Fibroblast of gingiva (primary cell): ENCODE measurements around the gene GRIA4.
"Not testable (repeated sequence)": the region's sequence is repeated elsewhere in the genome, so short reads cannot be mapped to it uniquely, and the experiment has no call there.

Source experiments
- DNase-seq: peaks from one replicate; pipeline ENCODE4 v3.0.0-alpha.2; 2011; ENCODE audit warnings: low read depth

The GRIA4 gene

DNA sequence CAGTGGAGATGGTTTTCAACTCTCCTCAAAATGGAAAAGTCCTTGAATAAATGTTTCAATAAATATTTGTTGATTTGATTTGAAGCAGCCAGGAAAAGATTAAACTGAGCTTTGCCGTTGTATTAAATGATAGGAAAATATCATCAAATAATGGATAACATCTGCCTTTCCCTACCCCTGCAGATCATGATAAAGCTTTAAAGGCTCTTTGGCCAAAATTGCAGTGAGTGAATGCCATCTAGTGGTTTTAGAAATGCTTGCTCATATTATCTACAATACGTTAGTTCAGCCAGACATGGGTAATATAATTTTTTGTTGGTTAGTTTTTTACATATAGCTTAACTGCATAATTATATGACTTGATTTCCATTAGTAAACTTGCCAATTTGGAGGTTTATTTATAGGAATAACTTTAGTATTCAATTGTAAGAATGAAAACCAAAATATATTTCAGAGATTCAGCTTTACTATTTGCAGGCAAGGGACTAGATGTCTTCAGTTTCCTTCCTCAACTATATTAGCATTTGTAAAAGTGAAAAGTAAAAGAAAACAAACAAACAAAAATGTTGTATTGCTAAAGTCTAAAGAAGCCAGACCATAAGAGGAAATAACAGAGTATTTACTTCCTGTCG, 253.0 kb downstream of the GRIA4 start:
- peak; percentile 42 for DNase-seq

DNA sequence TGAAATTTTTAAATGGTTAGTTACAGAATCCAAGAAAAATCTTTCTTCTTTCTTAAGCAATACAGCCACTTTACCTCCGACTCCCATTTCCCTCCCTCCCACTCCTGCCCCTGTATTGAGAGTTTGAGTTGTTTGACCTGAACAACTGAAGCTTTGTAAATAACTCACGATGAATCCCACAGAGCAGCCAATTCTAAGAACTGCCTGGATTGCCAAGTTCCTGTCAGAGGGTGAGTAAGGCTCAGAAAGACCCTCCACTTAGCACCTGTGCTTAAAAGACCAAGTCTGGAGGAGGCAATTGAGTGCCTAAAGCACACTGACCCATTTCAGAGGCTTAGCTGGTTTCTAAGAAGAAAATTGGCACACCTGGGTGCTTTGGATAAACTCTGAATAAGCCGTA, 253.7 kb downstream of the GRIA4 start:
- DNase-seq, result no peak

DNA sequence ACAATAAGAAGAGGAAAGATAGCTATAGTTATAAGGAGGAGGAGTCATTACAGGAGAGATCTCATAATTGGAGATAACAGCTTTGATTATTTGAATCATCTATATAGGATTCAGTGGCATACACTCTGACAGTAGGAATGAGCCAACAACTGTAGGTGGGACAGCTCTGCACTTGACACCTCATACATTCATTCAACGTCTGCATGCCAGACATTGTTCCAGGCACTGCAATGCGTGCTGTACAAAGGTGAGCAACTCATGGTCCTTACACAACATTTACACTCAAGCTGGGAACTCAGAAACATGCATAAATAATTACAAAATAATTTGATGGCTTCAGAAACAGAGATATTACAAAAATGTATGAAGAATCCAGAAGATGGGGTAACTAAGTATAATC, 257.9 kb downstream of the GRIA4 start:
- DNase-seq, result no peak

DNA sequence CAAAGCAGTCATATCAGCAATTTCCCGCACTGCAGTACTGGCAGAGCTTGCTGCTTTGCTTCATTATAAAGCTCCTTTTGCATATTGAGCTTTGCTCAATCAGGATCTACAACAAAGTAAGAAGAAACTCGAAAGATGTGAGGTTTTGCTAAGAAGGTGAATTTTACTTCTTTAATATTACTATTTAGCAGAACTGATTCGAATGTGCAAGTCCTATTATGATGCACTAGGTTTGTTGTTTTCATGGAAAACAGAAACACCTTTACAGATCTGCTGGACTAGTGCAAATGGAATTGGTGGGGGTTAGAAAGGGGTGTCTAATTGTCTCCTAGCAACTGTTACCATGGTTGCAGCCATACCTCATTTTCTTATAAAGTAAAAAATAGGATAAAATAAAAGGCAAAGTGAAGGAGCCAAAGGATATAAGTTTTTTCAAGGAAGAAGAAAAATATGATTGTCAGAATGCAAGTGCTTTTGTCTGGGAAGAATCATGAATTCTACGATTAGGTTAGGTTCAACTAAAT, 259.0 kb downstream of the GRIA4 start:
- DNase-seq, result no peak

DNA sequence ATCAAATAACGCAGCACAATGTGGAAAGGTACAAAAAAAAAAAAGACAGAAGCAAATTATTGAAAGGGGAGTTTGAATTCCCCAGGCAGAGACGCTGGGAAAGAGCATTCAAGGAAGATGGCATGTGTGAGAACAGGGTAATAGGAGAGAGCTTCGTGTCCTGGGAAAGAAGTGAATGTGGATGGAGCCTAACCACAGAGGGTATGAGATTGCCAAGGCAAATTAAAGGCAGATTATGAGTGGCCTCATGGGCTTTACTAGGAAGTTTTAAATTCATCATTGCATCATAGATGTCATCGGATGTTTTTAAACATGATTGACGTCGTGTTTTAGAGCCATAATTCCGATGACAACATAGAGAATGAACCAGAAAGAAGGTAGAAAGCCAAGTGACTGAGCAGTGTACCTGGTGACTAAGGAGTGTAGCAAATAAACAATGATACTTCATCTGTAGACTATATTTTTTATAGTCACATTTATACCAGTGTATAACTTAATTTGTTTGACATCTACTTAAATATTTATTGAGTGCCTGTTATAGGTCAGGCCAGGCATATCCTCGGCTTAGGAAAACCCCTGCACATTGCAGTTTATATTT, 260.7 kb downstream of the GRIA4 start:
- peak; percentile 9 for DNase-seq

DNA sequence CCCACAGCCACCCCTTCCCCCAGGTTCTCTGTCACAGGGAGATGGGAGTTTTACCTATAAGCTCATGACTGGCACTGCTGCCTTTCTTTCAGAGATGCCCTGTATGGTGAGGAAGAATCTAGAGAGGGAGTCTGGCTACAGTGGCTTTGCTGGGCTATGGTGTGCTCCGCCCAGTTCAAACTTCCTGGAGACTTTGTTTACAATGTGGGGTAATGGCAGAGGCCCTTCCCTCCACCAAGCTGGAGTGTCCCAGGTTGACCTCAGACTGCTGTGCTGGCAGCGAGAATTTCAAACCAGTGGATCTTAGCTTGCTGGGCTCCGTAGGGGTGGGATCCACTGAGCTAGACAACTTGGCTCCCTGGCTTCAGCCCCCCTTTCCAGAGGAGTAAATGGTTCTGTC, 268.6 kb downstream of the GRIA4 start:
- no peak for DNase-seq

DNA sequence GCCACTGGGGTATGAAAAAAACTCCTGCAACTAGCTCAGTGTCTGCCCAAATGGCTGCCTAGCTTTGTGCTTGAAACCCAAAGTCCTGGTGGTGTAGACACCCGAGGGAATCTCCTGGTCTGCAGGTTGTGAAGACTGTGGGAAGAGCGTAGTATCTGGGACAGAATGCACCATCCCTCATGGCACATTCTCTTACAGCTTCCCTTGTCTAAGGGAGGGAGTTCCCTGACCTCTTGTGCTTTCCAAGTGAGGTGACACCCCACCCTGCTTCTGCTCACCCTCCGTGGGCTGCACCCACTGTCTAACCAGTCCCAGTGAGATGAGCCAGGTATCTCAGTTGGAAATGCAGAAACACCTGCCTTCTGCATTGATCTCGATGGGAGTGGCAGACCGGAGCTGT, 269.1 kb downstream of the GRIA4 start:
- DNase-seq, result not testable (repeated sequence)

DNA sequence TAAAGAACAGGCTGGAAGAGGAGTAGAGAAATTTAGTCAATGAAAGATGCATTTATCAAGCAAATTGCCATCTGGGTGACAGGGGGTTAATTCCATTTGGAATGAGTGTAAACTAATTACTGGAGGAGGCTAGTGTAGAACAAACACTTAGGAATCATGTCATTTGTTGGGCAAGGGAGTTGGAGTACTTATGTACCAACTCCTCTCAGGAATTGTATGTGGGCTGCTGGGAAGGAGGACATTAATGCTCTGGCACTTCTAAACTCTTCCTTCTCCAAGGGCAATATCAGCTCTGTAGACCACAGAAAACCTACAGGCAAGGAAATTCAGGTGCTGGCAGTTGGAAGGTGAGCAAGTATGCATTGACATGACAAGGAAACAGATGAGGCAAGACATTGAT, 271.2 kb downstream of the GRIA4 start:
- no peak for DNase-seq

DNA sequence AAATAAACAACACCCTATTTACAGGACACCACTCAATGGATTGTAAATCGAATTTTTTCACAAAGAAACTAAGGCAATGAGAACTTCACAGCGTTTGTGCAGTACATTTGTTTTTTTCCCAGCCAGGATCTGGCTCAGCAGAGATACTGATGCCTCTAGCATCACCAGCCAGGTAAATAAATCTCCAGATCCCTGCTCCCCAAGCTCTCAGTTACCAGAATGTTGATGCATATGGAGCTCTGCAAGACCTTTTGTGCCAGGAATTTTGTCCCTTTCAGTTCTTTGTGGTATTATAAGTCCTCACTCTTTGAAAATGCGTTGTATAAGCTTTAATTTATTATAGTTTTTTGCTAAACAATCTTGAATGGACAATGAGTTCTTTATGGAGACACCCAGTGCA, 274.6 kb downstream of the GRIA4 start:
- DNase-seq, result no peak

DNA sequence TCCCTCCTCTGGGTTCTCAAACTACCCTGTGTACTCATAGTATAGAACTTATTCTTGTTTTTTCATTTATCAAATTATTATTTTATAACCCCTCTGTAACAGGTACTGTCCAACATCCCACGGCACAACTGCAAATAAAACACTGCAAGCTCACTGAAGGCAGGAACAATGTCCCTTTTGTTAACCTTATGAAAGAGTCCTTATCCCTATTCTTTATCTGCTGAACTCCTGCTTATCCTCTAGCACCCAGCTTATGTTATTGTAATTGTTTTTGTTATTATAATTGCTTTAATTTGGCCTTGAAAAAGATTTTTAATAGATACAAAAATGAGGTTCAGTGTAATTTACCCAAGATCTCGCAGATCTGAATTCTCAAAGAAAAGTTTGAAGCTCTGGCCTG, 281.8 kb downstream of the GRIA4 start:
- no peak for DNase-seq

DNA sequence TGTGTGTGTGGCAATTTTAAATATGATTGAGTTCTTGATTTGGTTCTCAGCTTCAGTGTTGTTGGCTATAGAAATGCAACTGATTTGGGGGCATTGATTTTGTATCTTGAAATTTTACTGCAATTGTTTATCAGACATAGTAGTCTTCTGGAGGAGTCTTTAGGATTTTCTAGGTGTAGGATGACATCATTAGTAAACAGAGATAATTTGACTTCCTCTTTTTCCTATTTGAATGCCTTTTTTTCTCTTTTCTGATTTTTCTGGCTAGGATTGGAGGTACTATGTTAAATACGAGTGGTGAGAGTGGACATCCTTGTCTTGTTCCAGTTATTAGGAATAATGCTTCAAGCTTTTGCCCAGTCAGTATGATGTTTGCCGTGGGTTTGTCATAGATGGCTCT, 287.3 kb downstream of the GRIA4 start:
- DNase-seq, result no peak

DNA sequence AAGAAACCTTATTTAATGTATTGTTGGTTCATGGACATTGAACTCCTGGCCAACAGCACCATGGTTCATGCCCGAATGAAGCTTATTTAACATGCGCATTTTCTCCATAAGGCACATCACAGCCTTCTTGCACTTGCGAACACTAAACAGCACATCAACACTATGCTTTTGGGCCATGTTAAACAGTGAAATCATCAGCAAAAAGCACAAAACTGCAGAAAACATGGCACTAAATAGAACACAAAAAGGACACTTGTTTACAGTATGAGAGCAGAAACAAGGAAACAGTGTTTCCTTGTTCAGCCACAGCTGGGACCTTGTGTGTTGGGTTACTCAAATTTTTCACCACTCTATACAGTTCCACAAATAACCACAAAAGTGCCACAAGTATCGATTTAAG, 289.9 kb downstream of the GRIA4 start:
- no peak for DNase-seq

DNA sequence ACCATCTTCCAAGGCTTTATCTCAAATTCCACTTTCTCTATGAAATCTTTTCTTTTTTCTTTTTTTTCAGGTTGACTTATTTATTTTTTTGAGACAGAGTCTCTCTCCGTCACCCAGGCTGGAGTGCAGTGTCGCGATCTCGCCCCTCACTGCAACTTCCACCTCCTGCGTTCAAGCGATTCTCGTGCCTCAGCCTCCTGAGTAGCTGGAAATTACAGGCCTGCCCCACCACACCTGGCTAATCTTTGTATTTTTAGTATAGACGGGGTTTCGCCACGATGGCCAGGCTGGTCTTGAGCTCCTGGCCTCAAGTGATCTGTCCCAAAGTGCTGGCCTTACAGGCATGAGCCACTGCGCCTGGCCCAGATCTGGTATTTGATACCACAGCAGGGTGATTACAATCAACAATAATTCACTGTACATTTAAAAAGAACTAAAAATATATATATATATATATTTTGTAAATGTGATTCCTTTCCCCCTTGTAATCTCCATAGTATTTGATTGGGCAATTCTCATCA, 290.7 kb downstream of the GRIA4 start:
- DNase-seq, result no peak

DNA sequence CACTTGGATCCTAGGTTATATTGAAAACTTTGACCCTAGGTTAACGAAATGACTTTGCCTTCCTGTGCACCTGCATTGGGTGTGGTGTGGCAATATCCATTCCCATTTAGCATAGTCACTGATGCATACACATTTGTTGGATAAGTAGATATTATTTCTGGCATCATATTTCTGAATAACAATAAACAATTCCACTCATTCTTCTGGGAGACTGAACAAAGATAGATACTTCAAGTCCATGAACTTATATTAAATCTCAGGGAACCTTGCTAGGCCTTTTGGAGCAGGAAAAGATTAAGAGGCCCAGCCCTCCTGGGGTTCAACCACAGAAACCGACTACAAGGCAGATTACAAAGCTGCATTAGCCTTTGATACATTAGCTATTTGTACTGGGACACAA, 293.2 kb downstream of the GRIA4 start:
- DNase-seq, result no peak

DNA sequence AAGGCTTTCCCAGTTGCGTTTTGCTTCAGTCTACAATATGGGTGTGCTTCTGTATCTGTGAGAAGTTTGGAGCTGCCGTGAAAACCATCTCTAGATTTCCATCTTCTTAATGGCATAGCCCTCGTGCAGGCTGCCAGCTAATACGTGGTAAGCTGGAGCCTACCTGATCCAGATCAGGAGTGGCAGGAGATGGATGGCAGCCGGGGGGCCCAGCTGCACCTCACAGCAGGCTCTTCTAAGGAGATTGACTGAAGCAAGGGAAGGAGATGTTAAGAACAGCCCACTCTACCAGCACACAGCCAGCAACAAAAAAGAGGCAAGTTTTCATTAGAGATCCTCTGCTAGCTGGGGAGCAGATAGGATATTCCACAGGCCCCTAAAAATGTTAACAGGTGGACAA, 296.6 kb downstream of the GRIA4 start:
- no peak for DNase-seq

DNA sequence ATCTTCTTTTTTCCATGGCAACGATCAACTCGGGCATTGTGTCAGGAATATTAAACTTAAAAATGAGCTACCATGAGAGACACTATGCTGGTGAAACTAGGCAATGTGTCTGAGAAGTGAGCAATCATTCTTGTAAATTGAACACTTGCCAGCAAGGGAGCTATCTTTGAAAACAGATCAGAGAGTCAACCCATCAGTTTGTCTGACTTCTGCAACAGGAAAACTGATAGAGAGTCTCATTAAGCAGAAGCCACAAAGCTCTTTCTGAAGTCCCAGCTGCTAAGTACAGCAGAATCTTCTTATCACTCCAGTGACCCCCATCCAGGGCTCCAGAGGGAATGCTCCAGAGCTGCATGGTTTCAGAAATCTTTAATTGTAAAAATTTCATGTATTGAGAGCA, 297.4 kb downstream of the GRIA4 start:
- no peak for DNase-seq

DNA sequence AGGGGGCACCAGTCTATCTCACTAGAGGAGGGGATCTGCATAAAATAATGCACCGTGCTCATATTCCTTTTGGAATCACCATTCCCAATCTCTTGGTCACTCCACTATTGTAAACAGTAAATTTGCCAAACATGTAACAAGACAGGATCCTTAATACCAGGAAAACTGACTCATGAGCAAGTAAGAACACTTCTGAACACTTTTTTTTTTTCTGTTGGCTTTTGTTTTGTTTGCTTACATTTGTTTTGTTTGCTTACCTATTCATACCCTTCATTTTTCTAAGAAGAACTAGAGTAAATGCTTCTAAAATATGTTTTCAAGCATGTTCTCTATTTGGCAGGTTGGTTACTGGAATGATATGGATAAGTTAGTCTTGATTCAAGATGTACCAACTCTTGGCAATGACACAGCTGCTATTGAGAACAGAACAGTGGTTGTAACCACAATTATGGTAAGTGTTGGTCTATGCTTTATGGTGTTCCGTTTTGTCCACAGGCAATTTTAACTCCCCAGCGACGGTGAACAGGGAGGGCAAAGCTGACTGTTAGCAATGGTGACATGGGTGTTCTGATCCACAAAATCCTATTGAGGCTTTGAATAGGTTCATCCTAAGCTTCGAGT, 300.3 kb downstream of the GRIA4 start:
- DNase-seq, result peak; percentile 42

DNA sequence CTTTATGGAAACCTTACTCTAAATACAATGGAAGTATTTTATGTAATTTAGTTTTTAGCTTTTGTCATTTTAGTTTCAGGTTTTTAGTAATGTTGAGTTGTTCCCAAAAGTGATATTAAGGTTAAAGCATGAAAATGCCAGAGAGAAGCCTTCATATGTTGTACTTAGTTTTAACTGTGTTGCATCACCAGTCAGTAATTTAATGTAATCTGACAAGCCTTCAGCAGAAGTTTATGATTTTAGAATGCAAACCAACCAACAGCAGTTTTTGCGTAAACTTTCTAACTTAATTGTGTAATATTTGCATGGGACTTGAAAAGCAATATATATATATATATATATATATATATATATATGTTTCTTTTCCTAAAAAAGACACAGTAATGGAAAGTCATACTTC, 301.6 kb downstream of the GRIA4 start:
- DNase-seq, result no peak

DNA sequence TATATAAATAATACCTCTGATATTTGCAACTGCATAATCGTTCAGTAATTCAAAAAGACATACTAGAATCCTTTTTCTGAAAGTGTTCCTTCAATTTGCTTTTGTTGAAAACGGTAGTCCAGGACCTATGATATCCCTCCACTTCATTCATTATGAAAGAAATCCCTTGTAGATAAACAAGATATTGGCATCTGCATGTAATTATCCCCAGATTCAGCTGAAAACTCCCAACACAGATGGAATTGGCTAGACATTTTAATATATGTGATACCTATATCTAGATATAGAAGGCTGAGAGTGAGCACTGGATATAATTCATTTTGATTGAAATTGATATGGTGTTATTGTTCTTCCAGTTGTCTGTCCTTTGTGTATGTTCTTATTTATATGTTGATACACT, 302.8 kb downstream of the GRIA4 start:
- DNase-seq, result no peak

DNA sequence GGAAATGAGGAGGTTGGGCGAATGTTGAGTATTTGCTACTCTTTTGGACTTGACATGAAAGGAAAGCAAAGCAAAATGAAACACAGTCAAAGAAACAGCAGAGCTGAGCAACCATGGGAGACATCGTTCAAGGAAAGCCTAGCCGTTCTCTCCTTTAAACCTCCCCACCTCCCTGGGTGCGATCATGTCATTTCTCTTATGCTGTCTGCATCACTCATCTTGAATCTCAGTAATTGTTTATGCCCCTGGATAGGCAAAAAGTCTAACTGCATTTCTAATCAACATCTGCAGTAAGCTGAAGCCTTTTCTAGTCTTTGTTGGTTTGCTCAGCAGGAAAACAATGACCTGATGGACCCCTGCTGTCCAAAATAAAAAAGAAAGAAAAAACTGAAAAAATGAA, 305.1 kb downstream of the GRIA4 start:
- DNase-seq, result no peak

DNA sequence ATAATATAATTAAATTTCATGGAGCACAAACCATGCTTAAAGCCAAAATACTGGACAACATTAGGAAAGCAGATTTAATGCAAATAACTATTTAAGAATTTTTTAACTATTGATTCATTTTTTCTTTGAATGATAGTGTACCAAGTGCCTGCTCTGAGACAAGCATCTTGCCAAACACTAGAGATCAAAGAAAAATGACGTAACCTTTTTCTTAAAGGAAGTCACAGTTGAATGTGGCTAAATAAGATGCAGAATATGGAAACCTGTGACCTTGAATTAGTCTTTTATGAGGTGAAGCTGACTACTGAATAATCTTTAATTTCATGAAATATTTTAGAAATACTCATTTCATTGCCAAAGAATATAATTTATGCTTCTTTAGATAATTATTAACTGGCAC, 308.2 kb downstream of the GRIA4 start:
- DNase-seq, result no peak

DNA sequence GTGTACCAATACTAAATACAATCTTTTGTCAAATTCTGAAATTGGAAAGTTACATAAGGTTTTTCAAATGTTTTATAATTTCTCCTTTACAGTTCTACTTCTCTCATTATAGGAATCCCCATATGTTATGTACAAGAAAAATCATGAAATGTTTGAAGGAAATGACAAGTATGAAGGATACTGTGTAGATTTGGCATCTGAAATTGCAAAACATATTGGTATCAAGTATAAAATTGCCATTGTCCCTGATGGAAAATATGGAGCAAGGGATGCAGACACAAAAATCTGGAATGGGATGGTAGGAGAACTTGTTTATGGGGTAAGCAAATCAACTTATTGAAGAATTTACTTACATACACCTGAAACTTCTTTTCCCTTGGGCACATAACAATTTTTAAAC, 308.7 kb downstream of the GRIA4 start:
- DNase-seq, result no peak

DNA sequence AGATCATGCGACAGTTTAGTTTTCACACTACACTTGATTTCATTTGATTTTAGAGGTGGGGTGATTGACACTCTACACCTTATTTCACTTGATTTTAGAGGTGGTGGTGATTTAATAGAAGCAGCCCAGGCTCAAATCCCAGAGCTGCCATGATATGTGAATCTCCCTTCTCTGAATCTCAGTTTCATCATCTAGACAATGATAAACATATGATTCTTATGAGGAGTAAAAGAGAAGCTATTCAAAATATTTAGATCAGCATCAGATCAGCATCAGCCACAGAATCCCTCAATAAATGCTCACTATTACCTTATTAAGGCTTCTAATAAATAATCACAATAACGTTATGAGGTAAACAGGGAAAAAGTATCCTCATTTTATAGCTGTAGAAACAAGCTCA, 313.4 kb downstream of the GRIA4 start:
- no peak for DNase-seq

DNA sequence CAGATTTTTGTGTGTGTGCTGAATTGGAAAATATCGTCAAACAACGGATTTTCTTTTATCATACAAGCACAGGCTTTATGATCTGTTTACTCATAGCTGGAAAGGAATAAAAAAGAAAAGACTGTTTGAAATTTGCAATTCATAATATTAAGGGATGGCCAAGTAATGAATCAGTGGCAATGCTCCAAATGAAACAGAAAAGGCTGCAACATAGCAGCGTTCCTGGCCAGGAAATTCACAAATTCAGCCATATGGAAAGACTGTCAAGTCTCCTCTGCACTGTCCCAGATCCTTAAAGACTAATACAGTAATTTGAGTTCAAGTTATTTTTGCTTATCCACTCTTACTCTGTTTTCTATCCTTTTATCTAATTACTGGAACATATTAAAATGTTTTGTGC, 313.9 kb downstream of the GRIA4 start:
- peak; percentile 64 for DNase-seq
